Midbrain (tissue), 1 donor: Measurements from ENCODE around the gene ANKRD42.
"Not testable (repeated sequence)": the region's sequence is repeated elsewhere in the genome, so short reads cannot be mapped to it uniquely, and the experiment has no call there.

Experiments used
- DNase-seq: peaks from one replicate; lab custom pipeline; 2025; lab: John Stamatoyannopoulos, UW

Gene ANKRD42

GRCh38 chr11:83241291-83241946, 47.9 kb downstream of the ANKRD42 start:
- DNase-seq, result peak; percentile 16

GRCh38 chr11:83249445-83249844, 55.9 kb downstream of the ANKRD42 start:
- no peak for DNase-seq

GRCh38 chr11:83249972-83250593, 56.6 kb downstream of the ANKRD42 start:
- DNase-seq, result peak; percentile 53

GRCh38 chr11:83252266-83252665, 58.8 kb downstream of the ANKRD42 start:
- DNase-seq, result no peak

GRCh38 chr11:83252941-83253340, 59.4 kb downstream of the ANKRD42 start:
- DNase-seq, result no peak

- DNase-seq, result no peak
Observed at GRCh38 chr11:83255366-83255765, 61.9 kb downstream of the ANKRD42 start.

- no peak for DNase-seq
Observed at GRCh38 chr11:83256602-83257340, 63.3 kb downstream of the ANKRD42 start.

GRCh38 chr11:83257761-83258168, 64.3 kb downstream of the ANKRD42 start:
- no peak for DNase-seq

GRCh38 chr11:83259559-83259958, 66.0 kb downstream of the ANKRD42 start:
- no peak for DNase-seq

- DNase-seq, result no peak
Observed at GRCh38 chr11:83265331-83265730, 71.8 kb downstream of the ANKRD42 start.

- DNase-seq, result not testable (repeated sequence)
Observed at GRCh38 chr11:83269080-83269479, 75.6 kb downstream of the ANKRD42 start.

- not testable (repeated sequence) for DNase-seq
Observed at GRCh38 chr11:83271734-83272133, 78.2 kb downstream of the ANKRD42 start.

- DNase-seq, result no peak
Observed at GRCh38 chr11:83272627-83273026, 79.1 kb downstream of the ANKRD42 start.

GRCh38 chr11:83275888-83276641, 82.6 kb downstream of the ANKRD42 start:
- no peak for DNase-seq

GRCh38 chr11:83278351-83278750, 84.8 kb downstream of the ANKRD42 start:
- no peak for DNase-seq

GRCh38 chr11:83280256-83280655, 86.7 kb downstream of the ANKRD42 start:
- DNase-seq, result no peak

GRCh38 chr11:83282084-83282716, 88.7 kb downstream of the ANKRD42 start:
- no peak for DNase-seq

- no peak for DNase-seq
Observed at GRCh38 chr11:83284501-83285150, 91.1 kb downstream of the ANKRD42 start.

GRCh38 chr11:83285151-83285770, 91.7 kb downstream of the ANKRD42 start:
- DNase-seq, result no peak

- peak; percentile 99 for DNase-seq
Observed at GRCh38 chr11:83285771-83286528, 92.4 kb downstream of the ANKRD42 start, which contains the start of gene CCDC90B. Gene CCDC90B (minus strand): TSS chr11:83286367. CDS start chr11:83285972, 395 bp downstream.
